Loucy (cell line): ENCODE data around the gene PDIA2.

Experiments used
- H2AFZ ChIP-seq: fragments of 200-600 bp; sonication (generic); 2 replicates; pipeline ENCODE4 v1.6.0; 2016; ENCODE audit warnings: antibody characterized with exemption, mild to moderate bottlenecking, low read length, moderate library complexity
- H3F3A ChIP-seq: fragments of 200-600 bp; 2 replicates; pipeline ENCODE4 v1.6.0; 2016; ENCODE audit warnings: antibody characterized with exemption, low read depth, mild to moderate bottlenecking
- H3K27me3 ChIP-seq: fragments of 200-600 bp; sonication (generic); 2 replicates; pipeline ENCODE4 v1.6.1; 2014; ENCODE audit warnings: low read length, mild to moderate bottlenecking; ENCODE audit not compliant: insufficient read depth, poor library complexity, severe bottlenecking
- H3K36me3 ChIP-seq: fragments of 200-600 bp; sonication (generic); 2 replicates; pipeline ENCODE4 v1.6.1; 2016; ENCODE audit warnings: low read length; ENCODE audit not compliant: insufficient read depth
- H3K4me1 ChIP-seq: fragments of 200-600 bp; sonication (generic); 2 replicates; pipeline ENCODE4 v1.5.1; 2014; ENCODE audit warnings: low read length, mild to moderate bottlenecking; ENCODE audit not compliant: insufficient read depth, poor library complexity, severe bottlenecking
- H3K4me2 ChIP-seq: fragments of 200-600 bp; sonication (generic); 2 replicates; pipeline ENCODE4 v1.6.0; 2014; ENCODE audit warnings: antibody characterized with exemption, low read length, low read depth, mild to moderate bottlenecking; ENCODE audit not compliant: poor library complexity, severe bottlenecking
- H3K4me3 ChIP-seq: fragments of 200-600 bp; sonication (generic); 2 replicates; pipeline ENCODE4 v1.5.1; 2014; ENCODE audit warnings: low read length, mild to moderate bottlenecking, mixed read lengths; ENCODE audit not compliant: poor library complexity, severe bottlenecking
- H3K79me2 ChIP-seq: fragments of 200-600 bp; sonication (generic); 2 replicates; pipeline ENCODE4 v1.6.1; 2014; ENCODE audit warnings: low read length; ENCODE audit not compliant: insufficient read depth
- H3K9ac ChIP-seq: fragments of 200-600 bp; sonication (generic); 2 replicates; pipeline ENCODE4 v1.6.0; 2014; ENCODE audit warnings: mild to moderate bottlenecking, low read depth, low read length, moderate library complexity; ENCODE audit not compliant: poor library complexity, severe bottlenecking
- H3K9me2 ChIP-seq: fragments of 200-600 bp; sonication (generic); replicated peaks from 2 replicates; pipeline ENCODE4 v1.6.1; 2016; ENCODE audit warnings: low read depth, low read length, mixed read lengths
- H3K9me3 ChIP-seq: fragments of 200-600 bp; sonication (generic); 2 replicates; pipeline ENCODE4 v1.6.1; 2014; ENCODE audit warnings: mild to moderate bottlenecking, antibody characterized with exemption, low read length, low read depth; ENCODE audit not compliant: insufficient read depth
- H4K20me1 ChIP-seq: fragments of 200-600 bp; sonication (generic); 2 replicates; pipeline ENCODE4 v1.6.0; 2014; ENCODE audit warnings: antibody characterized with exemption, low read length, mild to moderate bottlenecking; ENCODE audit not compliant: insufficient read depth, poor library complexity, severe bottlenecking
- EZH2phosphoT487 ChIP-seq: fragments of 200-600 bp; IDR thresholded peaks from 2 replicates; pipeline ENCODE4 v1.6.1; 2018; ENCODE audit warnings: antibody characterized with exemption, mild to moderate bottlenecking, moderate library complexity, borderline replicate concordance
- TF ChIP-seq, protein P1 (sequence below): fragments of 200-600 bp; sonication (generic); conservative IDR thresholded peaks from 2 replicates; pipeline ENCODE4 v1.5.1; 2014; ENCODE audit warnings: mild to moderate bottlenecking, antibody characterized with exemption, low read length

Gene PDIA2

DNA sequence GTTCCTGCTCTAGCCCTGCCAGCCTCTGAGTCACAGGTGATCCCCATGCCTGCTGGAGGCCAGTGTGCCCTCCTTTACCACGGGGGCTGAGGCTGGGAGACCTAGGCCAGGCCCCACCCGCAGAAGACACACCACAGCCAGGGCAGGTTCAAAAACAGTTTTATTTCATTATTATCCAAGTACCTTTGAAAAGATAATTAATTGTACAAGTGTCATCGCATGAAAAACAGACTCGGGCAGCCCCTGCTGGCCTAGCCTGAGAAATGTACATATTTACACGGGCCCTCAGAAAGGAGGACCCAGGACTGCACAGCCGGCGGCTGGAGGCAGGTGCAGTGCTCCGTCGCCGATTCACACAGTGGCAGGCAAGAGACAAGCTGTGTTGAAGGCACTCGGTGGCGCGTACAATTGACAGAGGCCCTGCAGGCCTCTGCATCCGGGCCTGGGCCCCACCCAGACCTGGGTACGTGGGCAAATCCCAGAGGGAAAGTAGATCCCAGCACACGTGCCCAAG, 4.4 kb downstream of the PDIA2 start:
- no peak overlapping the region for H2AFZ ChIP-seq
- H3K9me2 ChIP-seq: no peaks in the 10 kb centered on the region

DNA sequence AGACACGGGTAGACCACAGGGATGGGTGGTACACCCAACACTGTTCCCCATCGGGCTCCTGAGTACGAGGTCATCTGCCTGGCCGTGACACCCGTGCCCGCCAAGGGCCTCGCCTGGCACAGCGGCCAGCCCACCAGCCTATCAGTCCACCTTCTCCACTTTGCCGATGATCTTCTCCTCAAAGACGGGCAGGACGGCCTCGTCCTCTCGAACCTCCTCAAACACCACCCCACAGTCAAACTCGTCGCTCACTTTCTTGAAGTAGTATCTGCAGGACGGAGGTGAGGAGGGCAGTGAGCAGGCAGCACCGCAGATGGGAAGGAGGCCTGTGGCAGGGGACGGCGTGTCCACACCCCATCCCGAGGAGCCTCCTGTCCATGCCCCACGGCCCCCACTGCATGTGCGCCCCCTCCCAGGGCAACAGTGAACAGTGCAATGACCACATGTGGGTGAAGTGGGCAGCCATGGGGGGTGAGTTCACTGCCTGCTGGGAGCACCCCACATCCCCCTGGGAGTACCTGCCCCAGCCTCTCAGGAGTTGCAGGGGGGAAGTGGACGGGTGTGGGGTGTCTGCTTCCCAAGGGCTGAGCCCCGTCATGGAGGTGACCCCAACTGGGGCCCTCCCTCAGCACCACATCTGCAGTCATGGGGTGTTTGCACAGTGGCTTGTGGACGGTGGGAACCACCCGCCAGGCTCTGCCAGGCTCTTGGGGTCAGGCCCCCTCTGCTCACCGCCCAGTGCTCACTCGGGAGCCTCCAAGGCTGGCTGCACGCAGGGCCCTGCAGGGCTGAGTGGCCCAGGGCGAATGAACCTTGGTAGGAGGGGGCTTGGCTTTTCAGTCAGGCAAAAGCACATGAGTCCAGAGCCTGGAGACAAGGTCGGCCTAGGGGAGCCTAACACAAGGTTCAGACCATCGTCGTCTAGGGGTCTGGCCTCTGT, 5.3 kb downstream of the PDIA2 start:
- Histone ChIP-seq H3K9me3 (no peaks in the 10 kb centered on the region), H3K36me3 (peaks cover 5% of the 10 kb centered on the region; the same call in 1 of the 2 replicates), H2AFZ (no peak overlapping the region), H4K20me1 (no peaks in the 10 kb centered on the region), H3F3A (no peaks in the 10 kb centered on the region), H3K27me3 (no peaks in the 10 kb centered on the region), H3K4me2 (no peak overlapping the region), H3K9ac (no peak overlapping the region), H3K79me2 (no peaks in the 10 kb centered on the region), H3K4me1 (no peaks in the 10 kb centered on the region), H3K4me3 (no peak overlapping the region), H3K9me2 (no peaks in the 10 kb centered on the region)
- TF ChIP-seq EZH2phosphoT487: no peak
- TF ChIP-seq, protein P1, sequence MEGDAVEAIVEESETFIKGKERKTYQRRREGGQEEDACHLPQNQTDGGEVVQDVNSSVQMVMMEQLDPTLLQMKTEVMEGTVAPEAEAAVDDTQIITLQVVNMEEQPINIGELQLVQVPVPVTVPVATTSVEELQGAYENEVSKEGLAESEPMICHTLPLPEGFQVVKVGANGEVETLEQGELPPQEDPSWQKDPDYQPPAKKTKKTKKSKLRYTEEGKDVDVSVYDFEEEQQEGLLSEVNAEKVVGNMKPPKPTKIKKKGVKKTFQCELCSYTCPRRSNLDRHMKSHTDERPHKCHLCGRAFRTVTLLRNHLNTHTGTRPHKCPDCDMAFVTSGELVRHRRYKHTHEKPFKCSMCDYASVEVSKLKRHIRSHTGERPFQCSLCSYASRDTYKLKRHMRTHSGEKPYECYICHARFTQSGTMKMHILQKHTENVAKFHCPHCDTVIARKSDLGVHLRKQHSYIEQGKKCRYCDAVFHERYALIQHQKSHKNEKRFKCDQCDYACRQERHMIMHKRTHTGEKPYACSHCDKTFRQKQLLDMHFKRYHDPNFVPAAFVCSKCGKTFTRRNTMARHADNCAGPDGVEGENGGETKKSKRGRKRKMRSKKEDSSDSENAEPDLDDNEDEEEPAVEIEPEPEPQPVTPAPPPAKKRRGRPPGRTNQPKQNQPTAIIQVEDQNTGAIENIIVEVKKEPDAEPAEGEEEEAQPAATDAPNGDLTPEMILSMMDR: no peak

More for the DNA sequence above, 4.4 kb downstream of the PDIA2 start:
- no peaks in the 10 kb centered on the region for H4K20me1 ChIP-seq
- no peaks in the 10 kb centered on the region for H3K27me3 ChIP-seq
- no peak overlapping the region for H3K4me3 ChIP-seq
- no peaks in the 10 kb centered on the region for H3K79me2 ChIP-seq
- H3K9ac ChIP-seq: no peak overlapping the region
- peaks cover 5% of the 10 kb centered on the region; the same call in 1 of the 2 replicates for H3K36me3 ChIP-seq
- H3K9me3 ChIP-seq: no peaks in the 10 kb centered on the region
- H3K4me2 ChIP-seq: no peak overlapping the region
- no peaks in the 10 kb centered on the region for H3K4me1 ChIP-seq
- TF ChIP-seq, protein P1: no peak; the same call in 1 of the 2 replicates
- no peak for TF ChIP-seq EZH2phosphoT487
- no peaks in the 10 kb centered on the region for H3F3A ChIP-seq

DNA sequence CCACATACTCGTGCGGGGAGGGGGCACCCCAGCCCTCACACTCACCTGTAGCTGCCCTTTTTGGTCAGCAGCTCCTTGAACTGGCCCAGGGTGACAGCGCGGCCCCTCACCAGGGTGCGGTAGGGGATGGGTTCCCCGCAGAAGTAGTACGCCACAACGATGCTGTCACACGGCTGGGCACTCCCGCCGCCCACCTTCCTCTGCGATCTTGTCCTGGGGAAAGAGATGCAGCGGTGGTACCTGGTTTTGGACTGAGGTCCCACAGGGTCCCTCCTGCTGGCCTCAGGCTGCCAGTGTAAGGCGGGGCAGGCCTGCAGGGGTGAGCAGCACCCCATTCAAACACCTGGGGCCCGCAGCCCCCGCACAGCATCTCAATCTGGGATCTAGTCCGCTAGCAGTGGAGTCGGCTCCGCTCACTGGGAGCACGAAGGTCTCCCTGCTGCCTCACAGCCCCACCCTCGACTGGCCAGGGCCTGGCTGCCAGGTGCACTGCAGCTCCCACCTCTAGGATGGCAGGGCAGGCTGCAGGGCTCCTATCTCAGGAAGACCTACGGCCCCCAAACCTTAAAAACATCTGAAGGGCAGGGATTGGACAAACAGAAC, 6.5 kb downstream of the PDIA2 start:
- Histone ChIP-seq H3K4me1 (no peaks in the 10 kb centered on the region), H3K4me3 (no peak overlapping the region), H3K27me3 (no peaks in the 10 kb centered on the region), H2AFZ (no peak overlapping the region), H3F3A (no peaks in the 10 kb centered on the region), H3K4me2 (no peak overlapping the region), H3K36me3 (peaks cover 5% of the 10 kb centered on the region; the same call in 1 of the 2 replicates), H3K79me2 (no peaks in the 10 kb centered on the region), H3K9me3 (no peaks in the 10 kb centered on the region), H3K9ac (no peak overlapping the region), H3K9me2 (no peaks in the 10 kb centered on the region), H4K20me1 (no peaks in the 10 kb centered on the region)
- no peak for TF ChIP-seq EZH2phosphoT487
- TF ChIP-seq, protein P1: no peak
